ENCODE results near the gene TMEM25. TPM values are rescaled to one million over a fixed set of nuclear protein-coding genes. Genes with fewer than 3 reads are reported as not detected.

The TMEM25 gene
- total and polyA plus RNA-seq, 12 donors: 3.9 to 16.2 (median 11.4) TPM

GRCh38 chr11:118544010-118544646 is 13.1 kb downstream of the TMEM25 start:
- DNase-seq (no peak), ATAC-seq (no peak)
- intact Hi-C loops (cut with DNase I): no loop called here
- H3K36me3 ChIP-seq: peaks cover 0 to 85% (median 15%) of the 10 kb centered on the region in 9 donors
- H3K4me3 ChIP-seq: no peak overlapping the region
- TF ChIP-seq, protein P1, sequence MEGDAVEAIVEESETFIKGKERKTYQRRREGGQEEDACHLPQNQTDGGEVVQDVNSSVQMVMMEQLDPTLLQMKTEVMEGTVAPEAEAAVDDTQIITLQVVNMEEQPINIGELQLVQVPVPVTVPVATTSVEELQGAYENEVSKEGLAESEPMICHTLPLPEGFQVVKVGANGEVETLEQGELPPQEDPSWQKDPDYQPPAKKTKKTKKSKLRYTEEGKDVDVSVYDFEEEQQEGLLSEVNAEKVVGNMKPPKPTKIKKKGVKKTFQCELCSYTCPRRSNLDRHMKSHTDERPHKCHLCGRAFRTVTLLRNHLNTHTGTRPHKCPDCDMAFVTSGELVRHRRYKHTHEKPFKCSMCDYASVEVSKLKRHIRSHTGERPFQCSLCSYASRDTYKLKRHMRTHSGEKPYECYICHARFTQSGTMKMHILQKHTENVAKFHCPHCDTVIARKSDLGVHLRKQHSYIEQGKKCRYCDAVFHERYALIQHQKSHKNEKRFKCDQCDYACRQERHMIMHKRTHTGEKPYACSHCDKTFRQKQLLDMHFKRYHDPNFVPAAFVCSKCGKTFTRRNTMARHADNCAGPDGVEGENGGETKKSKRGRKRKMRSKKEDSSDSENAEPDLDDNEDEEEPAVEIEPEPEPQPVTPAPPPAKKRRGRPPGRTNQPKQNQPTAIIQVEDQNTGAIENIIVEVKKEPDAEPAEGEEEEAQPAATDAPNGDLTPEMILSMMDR (IDR thresholded peaks at IDR 0.05): no peak
- no peaks in the 10 kb centered on the region for H3K4me1 ChIP-seq
- 92 to 95% methylated on average over 8 of the region's 8 CpGs for WGBS, 2 donors
- no peaks in the 10 kb centered on the region for H3K27me3 ChIP-seq
- H3K9me3 ChIP-seq: no peaks in the 10 kb centered on the region
- no peak overlapping the region for H3K27ac ChIP-seq

DNA sequence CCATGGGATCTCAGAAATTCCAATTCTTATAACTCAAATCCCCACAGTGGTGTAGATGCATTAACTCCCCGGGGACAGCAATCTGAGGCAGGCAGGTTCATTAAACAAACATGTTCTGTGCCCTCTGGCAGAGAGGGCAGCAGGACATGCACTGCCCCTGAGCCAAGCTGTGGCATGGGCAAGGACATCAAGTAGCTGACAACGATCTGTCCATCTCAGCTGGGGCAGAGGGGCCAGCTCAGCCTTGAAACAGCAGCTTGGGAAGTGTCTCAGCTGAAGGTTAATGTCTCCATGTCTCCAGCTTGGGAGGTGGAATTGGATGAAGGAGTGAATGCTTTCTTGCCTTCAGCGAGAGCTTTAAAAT is 13.6 kb downstream of the TMEM25 start:
- DNase-seq: no peak
- no peak overlapping the region for H3K4me3 ChIP-seq
- H3K27ac ChIP-seq: no peak overlapping the region
- H3K9me3 ChIP-seq: no peaks in the 10 kb centered on the region
- H3K4me1 ChIP-seq: no peaks in the 10 kb centered on the region
- H3K36me3 ChIP-seq: peaks cover 0 to 90% (median 20%) of the 10 kb centered on the region in 9 donors
- 87 to 93% methylated on average over 3 of the region's 3 CpGs for WGBS, 2 donors
- TF ChIP-seq, protein P1 (IDR thresholded peaks at IDR 0.05): no peak
- ATAC-seq: no peak
- intact Hi-C loops (cut with DNase I): no loop called here
- no peaks in the 10 kb centered on the region for H3K27me3 ChIP-seq

GRCh38 chr11:118545533-118545932 is 14.5 kb downstream of the TMEM25 start:
- Histone ChIP-seq H3K27me3 (no peaks in the 10 kb centered on the region), H3K36me3 (peaks cover 0 to 95% (median 21%) of the 10 kb centered on the region in 9 donors), H3K4me3 (no peak overlapping the region), H3K9me3 (no peaks in the 10 kb centered on the region), H3K4me1 (no peaks in the 10 kb centered on the region), H3K27ac (no peak overlapping the region)
- no peak for DNase-seq
- no peak for ATAC-seq
- TF ChIP-seq, protein P1 (IDR thresholded peaks at IDR 0.05): no peak
- intact Hi-C loops (cut with DNase I): no loop called here
- WGBS, 2 donors: 84 to 91% methylated on average over 5 of the region's 5 CpGs

- no peaks in the 10 kb centered on the region for H3K9me3 ChIP-seq
- DNase-seq: no peak
- no peak overlapping the region for H3K27ac ChIP-seq
- intact Hi-C loops (cut with DNase I): no loop called here
- no peak overlapping the region for H3K4me3 ChIP-seq
- no peaks in the 10 kb centered on the region for H3K4me1 ChIP-seq
- no peak for ATAC-seq
- 95 to 97% methylated on average over 2 of the region's 2 CpGs for WGBS, 2 donors
- peaks cover 0 to 95% (median 34%) of the 10 kb centered on the region in 9 donors for H3K36me3 ChIP-seq
- TF ChIP-seq, protein P1 (IDR thresholded peaks at IDR 0.05): no peak
- H3K27me3 ChIP-seq: no peaks in the 10 kb centered on the region
These were observed 16.1 kb downstream of the TMEM25 start for GRCh38 chr11:118547132-118547531.

Data from heart right ventricle (tissue), 16 donors.